ENCODE data around the gene ST6GAL1. TPM values are rescaled to one million over a fixed set of nuclear protein-coding genes. Genes with fewer than 3 reads are reported as not detected.

Gene ST6GAL1
- total RNA-seq, 4 donors from 2014 or later = 51.3 to 113 (median 65.5) TPM

GRCh38 chr3:186984064-186984463 is 53.7 kb downstream of the ST6GAL1 start:
- DNase-seq (ENCODE audit: low spot score) = no peak
- ATAC-seq (ENCODE audit: low FRiP score) = no peak
- no peak for TF ChIP-seq CTCF (IDR thresholded peaks at IDR 0.05)

GRCh38 chr3:186985661-186986364 is 55.5 kb downstream of the ST6GAL1 start:
- no peak for TF ChIP-seq CTCF (IDR thresholded peaks at IDR 0.05)
- peak; percentile 34 for ATAC-seq (ENCODE audit: low FRiP score)
- DNase-seq (ENCODE audit: low spot score) = no peak

GRCh38 chr3:186986406-186986805 is 56.1 kb downstream of the ST6GAL1 start:
- no peak for ATAC-seq (ENCODE audit: low FRiP score)
- TF ChIP-seq CTCF (IDR thresholded peaks at IDR 0.05) = no peak

GRCh38 chr3:186986816-186987215 is 56.5 kb downstream of the ST6GAL1 start:
- no peak for TF ChIP-seq CTCF (IDR thresholded peaks at IDR 0.05)

More at GRCh38 chr3:186986406-186986805, 56.1 kb downstream of the ST6GAL1 start:
- DNase-seq (ENCODE audit: low spot score) = no peak

GRCh38 chr3:186988806-186989205 is 58.5 kb downstream of the ST6GAL1 start:
- no peak for ATAC-seq (ENCODE audit: low FRiP score)
- no peak for TF ChIP-seq CTCF (IDR thresholded peaks at IDR 0.05)

More at GRCh38 chr3:186986816-186987215, 56.5 kb downstream of the ST6GAL1 start:
- no peak for ATAC-seq (ENCODE audit: low FRiP score)
- DNase-seq (ENCODE audit: low spot score) = no peak

GRCh38 chr3:186989429-186989828 is 59.1 kb downstream of the ST6GAL1 start:
- TF ChIP-seq CTCF (IDR thresholded peaks at IDR 0.05) = no peak
- DNase-seq (ENCODE audit: low spot score) (no peak), ATAC-seq (ENCODE audit: low FRiP score) (no peak)

More at GRCh38 chr3:186988806-186989205, 58.5 kb downstream of the ST6GAL1 start:
- no peak for DNase-seq (ENCODE audit: low spot score)

DNA sequence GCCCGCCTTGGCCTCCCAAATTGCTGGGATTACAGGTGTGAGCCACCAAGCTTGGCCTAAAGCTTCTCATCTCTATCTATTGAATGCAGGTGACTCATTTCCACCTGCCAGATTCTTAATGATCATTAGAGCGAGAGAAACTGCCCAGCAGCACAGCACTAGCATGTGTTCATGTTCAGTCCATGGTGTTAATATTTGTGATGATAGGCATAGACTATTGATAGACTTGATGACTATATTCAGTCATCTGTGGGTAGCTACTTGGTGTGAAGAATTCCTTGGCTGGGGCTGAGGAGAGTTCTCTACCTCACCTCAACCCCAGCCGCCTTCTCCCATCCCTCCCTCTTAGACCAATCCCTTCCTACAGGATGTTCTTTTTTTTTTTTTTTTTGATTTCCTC is 60.0 kb downstream of the ST6GAL1 start:
- no peak for TF ChIP-seq CTCF (IDR thresholded peaks at IDR 0.05)
- no peak for ATAC-seq (ENCODE audit: low FRiP score)

More for the DNA sequence above, 60.0 kb downstream of the ST6GAL1 start:
- DNase-seq (ENCODE audit: low spot score) = no peak
